ENCODE measurements around the gene TCF7. TPM values are rescaled to one million over a fixed set of nuclear protein-coding genes. Genes with fewer than 3 reads are reported as not detected.

Gene TCF7
- total RNA-seq, 1 donor from 2014 or later = 11.7 TPM

DNA sequence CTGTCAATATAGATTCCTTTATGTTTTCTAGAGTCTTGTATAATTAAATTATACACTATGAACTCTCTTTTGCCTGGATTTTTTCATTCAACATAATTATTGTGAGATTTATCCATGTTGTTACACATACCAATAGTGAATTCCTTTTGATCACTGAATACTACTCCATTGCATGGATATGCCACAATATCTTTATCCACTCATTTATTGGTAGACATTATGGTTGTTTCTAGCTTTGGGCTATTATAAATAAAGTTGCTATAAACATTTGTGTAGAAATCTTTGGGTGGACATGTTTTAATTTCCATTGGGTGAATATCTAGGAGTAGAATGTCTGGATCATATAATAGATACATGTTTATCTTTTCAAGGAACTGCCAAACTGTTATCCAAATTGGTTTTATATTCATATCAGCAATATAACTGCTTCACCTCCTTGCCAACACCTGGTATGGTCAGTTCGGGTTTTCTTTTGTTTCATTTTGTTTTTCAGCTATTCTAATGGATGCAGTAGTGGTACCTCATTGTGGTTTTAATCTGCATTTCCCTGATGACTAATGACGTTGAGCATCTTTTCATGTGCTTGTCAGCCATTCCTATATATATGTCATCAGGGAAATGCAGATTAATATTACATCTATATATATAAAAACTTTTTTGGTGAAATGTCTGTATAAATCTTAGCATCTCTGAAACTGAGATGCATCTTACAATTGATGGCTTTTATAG lies 32.1 kb upstream of the TCF7 start:
- no peak overlapping the region for H3K27ac Mint-ChIP-seq
- no peaks in the 10 kb centered on the region for H3K27me3 Mint-ChIP-seq
- TF ChIP-seq, protein P1, sequence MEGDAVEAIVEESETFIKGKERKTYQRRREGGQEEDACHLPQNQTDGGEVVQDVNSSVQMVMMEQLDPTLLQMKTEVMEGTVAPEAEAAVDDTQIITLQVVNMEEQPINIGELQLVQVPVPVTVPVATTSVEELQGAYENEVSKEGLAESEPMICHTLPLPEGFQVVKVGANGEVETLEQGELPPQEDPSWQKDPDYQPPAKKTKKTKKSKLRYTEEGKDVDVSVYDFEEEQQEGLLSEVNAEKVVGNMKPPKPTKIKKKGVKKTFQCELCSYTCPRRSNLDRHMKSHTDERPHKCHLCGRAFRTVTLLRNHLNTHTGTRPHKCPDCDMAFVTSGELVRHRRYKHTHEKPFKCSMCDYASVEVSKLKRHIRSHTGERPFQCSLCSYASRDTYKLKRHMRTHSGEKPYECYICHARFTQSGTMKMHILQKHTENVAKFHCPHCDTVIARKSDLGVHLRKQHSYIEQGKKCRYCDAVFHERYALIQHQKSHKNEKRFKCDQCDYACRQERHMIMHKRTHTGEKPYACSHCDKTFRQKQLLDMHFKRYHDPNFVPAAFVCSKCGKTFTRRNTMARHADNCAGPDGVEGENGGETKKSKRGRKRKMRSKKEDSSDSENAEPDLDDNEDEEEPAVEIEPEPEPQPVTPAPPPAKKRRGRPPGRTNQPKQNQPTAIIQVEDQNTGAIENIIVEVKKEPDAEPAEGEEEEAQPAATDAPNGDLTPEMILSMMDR (conservative IDR thresholded peaks at IDR 0.05) = no peak
- H3K4me1 Mint-ChIP-seq (ENCODE audit: unreplicated experiment) = peaks cover 6% of the 10 kb centered on the region
- DNase-seq (ENCODE audit: extremely low spot score, unreplicated experiment) = no peak
- no peaks in the 10 kb centered on the region for H3K36me3 Mint-ChIP-seq
- no peak overlapping the region for H3K4me3 Mint-ChIP-seq
- H3K9me3 Mint-ChIP-seq = no peaks in the 10 kb centered on the region

DNA sequence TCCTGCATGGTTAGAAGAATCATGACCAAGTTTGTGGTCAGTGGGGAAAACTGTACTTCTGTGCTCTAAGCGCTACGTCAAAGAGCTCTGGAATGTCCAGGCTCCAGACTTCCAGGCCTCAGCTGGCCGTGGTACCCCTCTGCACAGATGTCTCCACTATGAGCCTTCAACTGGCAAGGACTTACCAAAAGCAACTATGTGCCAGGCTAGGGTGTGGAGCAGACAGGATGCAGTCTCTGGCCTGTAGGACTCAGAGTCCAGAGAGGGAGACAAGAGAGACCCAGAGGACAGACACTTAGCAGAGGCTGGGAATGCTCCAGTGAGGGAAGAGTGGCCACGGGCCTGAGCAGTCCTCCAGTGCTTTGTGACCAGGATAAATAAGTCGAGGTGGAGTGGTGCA lies 31.0 kb upstream of the TCF7 start:
- Mint-ChIP-seq H3K9me3 (no peaks in the 10 kb centered on the region), H3K27ac (no peak overlapping the region), H3K4me3 (no peak overlapping the region)

DNA sequence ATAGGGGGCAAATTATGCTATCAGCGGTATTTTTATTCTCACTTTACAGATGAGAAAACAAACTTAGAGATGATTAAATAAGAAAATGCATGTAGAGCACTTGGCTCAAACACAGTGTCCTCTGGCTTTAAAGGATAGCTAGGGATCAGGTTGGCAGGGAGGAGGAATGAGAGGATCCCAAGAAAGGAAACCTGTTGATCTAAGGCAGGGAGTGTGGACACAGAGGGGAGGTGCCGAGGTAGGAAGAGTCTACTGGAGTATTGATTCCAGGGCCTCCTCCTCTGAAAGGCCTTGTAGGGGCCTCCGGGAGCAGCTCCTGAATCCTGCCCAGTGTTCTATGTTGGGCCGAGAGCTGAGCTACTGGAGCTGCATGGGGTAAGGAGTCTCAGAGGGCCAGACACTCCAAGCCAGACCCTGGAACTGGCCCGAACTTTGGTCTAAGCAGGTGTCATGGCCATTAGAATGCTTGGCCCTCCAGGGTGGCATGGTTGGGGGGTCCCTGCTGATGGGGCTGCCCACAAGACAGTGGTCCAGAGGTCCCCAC lies 30.4 kb upstream of the TCF7 start:
- no peak for DNase-seq (ENCODE audit: extremely low spot score, unreplicated experiment)
- Mint-ChIP-seq H3K4me1 (ENCODE audit: unreplicated experiment) (peaks cover 10% of the 10 kb centered on the region), H3K27me3 (no peaks in the 10 kb centered on the region), H3K36me3 (no peaks in the 10 kb centered on the region), H3K4me3 (no peak overlapping the region), H3K27ac (no peak overlapping the region), H3K9me3 (no peaks in the 10 kb centered on the region)
- TF ChIP-seq, protein P1 (conservative IDR thresholded peaks at IDR 0.05) = no peak

More for the DNA sequence above, 31.0 kb upstream of the TCF7 start:
- peaks cover 6% of the 10 kb centered on the region for H3K4me1 Mint-ChIP-seq (ENCODE audit: unreplicated experiment)
- TF ChIP-seq, protein P1 (conservative IDR thresholded peaks at IDR 0.05) = no peak
- H3K27me3 Mint-ChIP-seq = no peaks in the 10 kb centered on the region
- no peak for DNase-seq (ENCODE audit: extremely low spot score, unreplicated experiment)
- no peaks in the 10 kb centered on the region for H3K36me3 Mint-ChIP-seq

DNA sequence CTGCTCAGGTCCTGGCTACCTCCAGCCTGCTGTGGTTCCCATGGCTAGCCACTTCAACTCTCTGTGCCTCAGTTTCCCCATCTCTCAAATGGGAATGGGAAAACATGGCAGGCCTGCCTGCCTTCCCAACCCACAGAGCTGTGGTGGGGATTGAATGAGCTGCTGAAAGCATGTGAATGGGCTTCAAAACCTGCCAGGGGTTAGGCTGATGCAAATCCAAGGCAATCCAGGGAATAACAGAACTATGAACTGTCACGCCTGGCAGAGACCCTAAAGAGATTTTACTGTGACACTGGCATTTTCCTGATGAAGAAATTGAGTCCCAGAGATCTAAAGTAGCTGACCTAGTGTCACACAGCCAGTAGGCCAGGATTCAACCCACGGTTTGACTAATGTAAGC lies 29.9 kb upstream of the TCF7 start:
- H3K36me3 Mint-ChIP-seq = no peaks in the 10 kb centered on the region
- no peak for DNase-seq (ENCODE audit: extremely low spot score, unreplicated experiment)
- H3K9me3 Mint-ChIP-seq = no peaks in the 10 kb centered on the region
- TF ChIP-seq, protein P1 (conservative IDR thresholded peaks at IDR 0.05) = no peak
- no peak overlapping the region for H3K4me3 Mint-ChIP-seq
- H3K27ac Mint-ChIP-seq = no peak overlapping the region
- no peaks in the 10 kb centered on the region for H3K27me3 Mint-ChIP-seq
- peaks cover 10% of the 10 kb centered on the region for H3K4me1 Mint-ChIP-seq (ENCODE audit: unreplicated experiment)

DNA sequence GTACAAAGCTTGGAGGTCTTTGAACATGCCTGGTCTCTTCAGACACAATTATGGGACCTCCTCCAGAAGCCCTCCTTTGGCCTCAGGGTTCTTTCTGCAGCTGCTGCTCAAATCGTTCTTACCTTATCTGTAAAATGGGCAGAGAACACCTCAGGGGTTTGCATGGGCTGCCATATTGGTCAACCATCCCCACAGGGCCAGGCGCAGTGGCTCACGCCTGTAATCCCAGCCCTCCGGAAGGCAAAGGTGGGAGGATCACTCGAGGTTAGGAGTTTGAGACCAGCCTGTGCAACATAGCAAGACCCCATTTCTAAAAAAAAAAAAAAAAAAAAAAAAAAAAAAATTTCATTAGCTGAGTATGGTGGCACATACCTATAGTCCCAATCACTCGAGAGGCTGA lies 29.1 kb upstream of the TCF7 start:
- H3K27me3 Mint-ChIP-seq = peaks cover 3% of the 10 kb centered on the region
- DNase-seq (ENCODE audit: extremely low spot score, unreplicated experiment) = no peak
- no peak overlapping the region for H3K4me3 Mint-ChIP-seq
- no peaks in the 10 kb centered on the region for H3K9me3 Mint-ChIP-seq
- TF ChIP-seq, protein P1 (conservative IDR thresholded peaks at IDR 0.05) = no peak
- H3K36me3 Mint-ChIP-seq = no peaks in the 10 kb centered on the region
- peaks cover 10% of the 10 kb centered on the region for H3K4me1 Mint-ChIP-seq (ENCODE audit: unreplicated experiment)
- no peak overlapping the region for H3K27ac Mint-ChIP-seq
